Measurements from ENCODE around the gene KCNQ5. TPM values are rescaled to one million over a fixed set of nuclear protein-coding genes. Genes with fewer than 3 reads are reported as not detected.
"Not testable (repeated sequence)": the region's sequence is repeated elsewhere in the genome, so short reads cannot be mapped to it uniquely, and the experiment has no call there.

KCNQ5 gene
- polyA plus RNA-seq, 1 donor from 2014 or later: 6.9 TPM

DNA sequence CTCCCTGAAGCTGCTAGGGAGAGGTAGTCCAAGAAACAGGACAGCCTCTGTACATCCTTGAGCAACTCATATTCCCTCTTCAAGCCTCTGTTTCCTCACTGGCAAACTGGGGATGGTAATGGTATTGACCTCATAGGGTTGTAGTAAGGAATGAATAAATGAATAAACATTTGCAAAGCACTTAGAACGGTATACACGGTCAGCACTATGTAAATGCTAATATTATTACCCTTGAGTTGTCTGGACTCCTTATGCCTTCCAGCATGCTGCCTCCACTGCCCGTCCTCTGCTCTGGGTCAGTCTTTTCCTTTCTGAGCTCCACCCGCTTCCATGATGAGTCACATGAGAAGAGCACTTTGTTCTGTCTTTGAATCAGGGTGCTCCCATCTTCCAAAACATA, 552.8 kb downstream of the KCNQ5 start:
- Mint-ChIP-seq H3K27me3 (no peaks in the 10 kb centered on the region), H3K4me3 (no peak overlapping the region), H3K4me1 (no peaks in the 10 kb centered on the region), H3K27ac (no peak overlapping the region), H3K36me3 (no peaks in the 10 kb centered on the region), H3K9me3 (no peaks in the 10 kb centered on the region)

DNA sequence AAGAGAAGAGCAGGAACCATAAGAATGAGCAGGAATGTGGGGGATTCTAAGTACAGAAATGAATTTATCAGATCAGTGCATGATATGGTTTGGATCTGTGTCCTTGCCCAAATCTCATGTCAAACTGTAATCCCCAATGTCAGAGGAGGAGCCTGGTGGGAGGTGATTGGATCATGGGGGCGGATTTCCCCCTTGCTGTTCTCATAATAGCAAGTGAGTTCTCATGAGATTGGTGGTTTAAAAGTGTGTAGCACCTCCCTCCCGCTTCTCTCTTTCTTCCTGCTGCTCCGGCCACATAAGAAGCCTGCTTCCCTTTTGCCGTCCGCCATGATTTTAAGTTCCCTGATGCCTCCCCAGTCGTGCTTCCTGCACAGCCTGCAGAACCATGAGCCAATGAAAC, 554.2 kb downstream of the KCNQ5 start:
- no peaks in the 10 kb centered on the region for H3K36me3 Mint-ChIP-seq
- peaks cover 4 to 9% (median 9%) of the 10 kb centered on the region in 3 donors for H3K4me1 Mint-ChIP-seq
- no peaks in the 10 kb centered on the region for H3K27me3 Mint-ChIP-seq
- H3K27ac Mint-ChIP-seq: no peak overlapping the region
- no peaks in the 10 kb centered on the region for H3K9me3 Mint-ChIP-seq
- H3K4me3 Mint-ChIP-seq: no peak overlapping the region

DNA sequence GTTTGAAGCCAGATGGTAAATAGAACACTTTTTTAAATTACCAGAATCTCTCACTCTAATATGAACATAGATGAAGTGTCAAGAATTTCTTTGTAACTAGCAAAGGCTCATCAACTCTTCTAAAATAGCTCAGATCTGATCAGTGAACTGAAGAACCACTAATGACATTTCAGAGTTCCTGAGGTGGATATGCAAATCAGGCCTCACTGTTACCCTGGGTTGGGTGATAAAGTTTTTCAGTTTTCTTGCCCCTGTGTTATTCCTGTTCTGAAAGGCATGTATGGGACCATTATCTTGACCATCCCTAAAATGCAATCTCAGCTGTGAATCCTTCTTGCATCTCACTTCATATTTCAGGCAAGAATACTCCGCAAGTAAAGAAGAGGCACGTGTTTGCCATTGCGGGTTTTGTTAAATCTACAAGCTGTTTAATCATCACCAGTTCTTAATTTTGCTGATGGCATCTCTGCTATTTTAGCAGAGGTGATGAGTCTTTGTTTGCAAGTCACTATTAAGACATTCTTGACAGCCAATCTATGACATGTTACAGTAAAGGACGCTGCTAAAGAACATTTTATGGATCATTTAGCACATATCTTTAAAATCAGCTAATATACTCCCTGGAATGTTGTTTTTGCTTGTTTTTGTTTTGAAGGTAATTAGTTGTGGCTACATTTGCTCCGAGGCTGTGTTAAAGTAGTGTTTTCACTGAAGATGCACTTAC, 555.5 kb downstream of the KCNQ5 start:
- Mint-ChIP-seq H3K4me1 (peaks cover 6 to 9% (median 9%) of the 10 kb centered on the region in 3 donors), H3K4me3 (peak overlapping the region in 1 of 4 donors; percentile 24), H3K9me3 (no peaks in the 10 kb centered on the region), H3K27me3 (no peaks in the 10 kb centered on the region), H3K36me3 (no peaks in the 10 kb centered on the region), H3K27ac (no peak overlapping the region)

DNA sequence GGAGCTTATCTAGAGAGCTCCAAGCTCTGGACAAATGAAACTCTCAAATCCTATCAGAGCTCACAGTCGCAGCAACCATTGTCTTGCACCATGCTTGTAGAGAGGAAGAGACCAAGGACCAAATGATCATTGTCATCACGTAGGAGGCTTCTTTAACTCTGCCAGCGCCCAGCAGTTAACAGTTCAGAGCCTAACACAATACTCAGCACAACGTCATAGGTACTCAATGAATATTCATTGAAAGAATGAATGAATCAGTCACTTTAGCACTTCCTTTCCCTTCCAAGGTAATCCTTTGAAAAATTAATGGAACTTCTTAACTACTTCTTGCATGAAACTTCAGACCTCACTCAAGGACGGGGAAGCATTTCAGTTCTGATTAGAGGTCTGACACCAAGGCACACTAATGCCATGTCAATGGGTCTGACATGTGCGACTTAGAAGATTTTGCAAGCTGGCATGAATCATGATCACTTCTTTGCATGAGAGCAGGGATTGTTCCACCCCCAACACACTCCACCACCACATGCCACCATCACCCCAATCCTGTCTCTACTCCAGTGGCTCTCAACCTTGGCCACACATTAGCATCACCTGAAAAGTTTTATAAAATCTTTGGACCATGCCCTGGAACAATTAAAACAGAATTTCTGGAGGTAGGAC, 558.3 kb downstream of the KCNQ5 start:
- H3K27me3 Mint-ChIP-seq: no peaks in the 10 kb centered on the region
- H3K9me3 Mint-ChIP-seq: no peaks in the 10 kb centered on the region
- H3K4me3 Mint-ChIP-seq: peak overlapping the region in 1 of 4 donors; percentile 49
- no peaks in the 10 kb centered on the region for H3K36me3 Mint-ChIP-seq
- H3K4me1 Mint-ChIP-seq: peaks cover 6 to 9% (median 9%) of the 10 kb centered on the region in 3 donors
- peak overlapping the region in 1 of 3 donors; percentile 29 for H3K27ac Mint-ChIP-seq

DNA sequence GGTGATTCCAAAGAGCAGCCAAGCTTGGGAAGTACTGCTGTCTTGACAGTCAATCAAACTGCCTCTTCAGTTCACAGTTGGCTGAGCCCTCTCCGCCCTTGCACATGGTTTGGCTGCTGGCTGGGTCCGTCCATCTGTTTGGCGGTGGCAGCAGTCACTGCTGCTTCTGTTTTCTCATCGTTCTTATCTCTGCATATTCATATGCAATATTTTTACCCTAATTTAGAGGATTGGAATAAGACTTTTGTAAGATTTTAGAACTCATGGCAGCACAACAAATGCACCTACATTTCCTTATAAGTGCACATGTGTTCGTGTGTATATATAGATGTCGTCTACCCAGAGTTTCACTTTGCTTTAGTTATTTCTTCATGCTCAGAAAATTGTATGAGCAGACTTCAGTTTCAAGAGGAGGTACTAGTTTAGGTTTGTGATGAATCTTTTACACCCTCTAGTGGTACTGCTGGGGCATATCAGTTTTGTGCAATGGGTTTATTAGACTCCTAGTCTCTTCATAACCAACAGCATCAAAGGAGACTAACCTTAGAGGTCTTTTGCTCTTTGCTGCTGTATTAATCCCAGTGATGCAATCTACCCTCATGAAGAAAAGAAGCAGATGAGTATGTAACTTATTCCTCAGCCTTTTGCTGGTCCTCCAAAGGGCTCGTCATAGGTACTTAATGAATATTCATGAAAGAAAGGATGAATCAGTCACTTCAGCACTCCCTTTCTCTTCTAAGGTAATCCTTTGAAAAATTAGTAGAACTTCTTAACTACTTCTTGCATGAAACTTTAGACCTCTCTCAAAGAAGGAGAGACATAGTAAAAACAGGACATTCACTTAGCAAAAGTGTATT, 559.1 kb downstream of the KCNQ5 start:
- Mint-ChIP-seq H3K27ac (no peak overlapping the region), H3K9me3 (no peaks in the 10 kb centered on the region), H3K4me1 (peaks cover 6 to 9% (median 9%) of the 10 kb centered on the region in 3 donors), H3K4me3 (peak overlapping the region; percentile 7 to 90 (median 80)), H3K27me3 (no peaks in the 10 kb centered on the region), H3K36me3 (no peaks in the 10 kb centered on the region)

DNA sequence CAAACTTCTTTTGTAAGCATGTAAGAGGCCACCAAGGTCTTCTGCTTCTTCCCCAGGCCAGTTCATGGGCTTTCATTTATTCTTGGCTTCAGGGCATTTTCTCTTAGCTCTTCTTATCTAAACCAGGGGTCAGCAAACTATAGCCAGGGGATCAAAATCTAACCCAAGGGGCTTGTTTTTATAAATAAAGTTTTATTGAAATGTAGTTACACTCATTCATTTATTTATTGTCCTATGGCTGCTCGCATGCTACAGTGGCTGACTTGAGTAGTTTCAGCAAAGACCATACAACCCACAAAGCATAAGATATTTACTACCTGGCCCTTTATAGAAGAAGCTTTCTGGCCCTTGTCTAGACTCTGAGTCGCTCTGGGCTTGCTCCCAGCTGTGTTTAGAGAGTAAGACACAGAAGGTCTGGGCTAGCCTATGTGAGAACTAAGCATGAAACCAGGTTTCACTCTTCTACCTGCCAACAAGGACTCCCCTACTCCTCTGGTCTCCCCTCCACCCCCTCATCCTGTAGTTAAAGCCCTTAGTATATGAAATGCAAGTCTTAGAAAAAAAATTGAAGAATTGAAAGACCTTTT, 560.2 kb downstream of the KCNQ5 start:
- Mint-ChIP-seq H3K36me3 (no peaks in the 10 kb centered on the region), H3K27me3 (no peaks in the 10 kb centered on the region), H3K4me3 (no peak overlapping the region), H3K27ac (no peak overlapping the region), H3K4me1 (peaks cover 6 to 9% (median 9%) of the 10 kb centered on the region in 3 donors), H3K9me3 (no peaks in the 10 kb centered on the region)

DNA sequence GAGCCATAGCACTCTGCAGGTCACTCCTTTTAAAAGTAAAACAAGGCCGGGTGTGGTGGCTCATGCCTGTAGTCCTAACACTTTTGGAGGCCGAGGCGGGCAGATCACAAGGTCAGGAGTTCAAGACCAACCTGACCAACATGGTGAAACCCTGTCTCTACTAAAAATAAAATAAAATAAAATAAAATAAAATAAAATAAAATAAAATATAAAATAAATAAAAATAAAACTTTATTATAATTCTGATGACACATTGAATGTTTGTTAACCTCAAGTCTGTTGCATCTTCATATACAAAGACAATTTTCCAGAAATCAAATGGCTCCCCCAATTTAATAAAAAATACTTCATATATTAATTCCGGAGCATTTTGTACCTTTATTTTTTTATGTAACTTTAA, 571.4 kb downstream of the KCNQ5 start:
- not testable (repeated sequence) for H3K27me3 Mint-ChIP-seq, H3K4me1 Mint-ChIP-seq, H3K27ac Mint-ChIP-seq, H3K36me3 Mint-ChIP-seq, H3K9me3 Mint-ChIP-seq, H3K4me3 Mint-ChIP-seq

DNA sequence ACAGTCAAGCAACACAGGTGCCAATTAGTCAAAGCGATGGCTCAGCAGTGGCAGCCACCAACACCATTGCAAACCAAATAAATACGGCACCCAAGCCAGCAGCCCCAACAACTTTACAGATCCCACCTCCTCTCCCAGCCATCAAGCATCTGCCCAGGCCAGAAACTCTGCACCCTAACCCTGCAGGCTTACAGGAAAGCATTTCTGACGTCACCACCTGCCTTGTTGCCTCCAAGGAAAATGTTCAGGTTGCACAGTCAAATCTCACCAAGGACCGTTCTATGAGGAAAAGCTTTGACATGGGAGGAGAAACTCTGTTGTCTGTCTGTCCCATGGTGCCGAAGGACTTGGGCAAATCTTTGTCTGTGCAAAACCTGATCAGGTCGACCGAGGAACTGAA, 572.9 kb downstream of the KCNQ5 start:
- H3K4me1 Mint-ChIP-seq: no peaks in the 10 kb centered on the region

DNA sequence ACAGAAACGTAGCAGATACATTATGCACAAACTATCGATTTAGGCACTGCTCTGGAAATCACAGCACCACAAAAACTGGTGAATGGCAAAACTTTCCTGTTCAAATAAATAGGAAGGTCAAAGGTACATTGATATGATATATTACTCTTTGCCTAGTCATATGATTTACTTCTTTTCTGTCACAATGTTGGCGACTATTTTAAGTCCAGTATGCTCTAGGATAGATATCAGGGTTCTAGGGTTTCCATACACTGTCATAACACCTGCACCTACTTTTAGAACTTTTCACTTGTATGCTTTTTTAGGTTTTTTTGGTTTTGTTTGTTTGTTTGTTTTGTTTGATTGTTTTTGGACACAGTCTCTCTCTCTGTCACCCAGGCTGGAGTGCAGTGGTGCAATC, 578.4 kb downstream of the KCNQ5 start:
- peaks cover 0 to 1% (median 0%) of the 10 kb centered on the region in 3 donors for H3K4me1 Mint-ChIP-seq
- no peak overlapping the region for H3K4me3 Mint-ChIP-seq
- H3K27me3 Mint-ChIP-seq: no peaks in the 10 kb centered on the region
- H3K36me3 Mint-ChIP-seq: peaks cover 5% of the 10 kb centered on the region
- no peaks in the 10 kb centered on the region for H3K9me3 Mint-ChIP-seq
- no peak overlapping the region for H3K27ac Mint-ChIP-seq

More for the DNA sequence above, 572.9 kb downstream of the KCNQ5 start:
- no peaks in the 10 kb centered on the region for H3K27me3 Mint-ChIP-seq
- peaks cover 3% of the 10 kb centered on the region for H3K36me3 Mint-ChIP-seq
- peak overlapping the region in 1 of 4 donors; percentile 31 for H3K4me3 Mint-ChIP-seq
- H3K9me3 Mint-ChIP-seq: no peaks in the 10 kb centered on the region
- no peak overlapping the region for H3K27ac Mint-ChIP-seq

DNA sequence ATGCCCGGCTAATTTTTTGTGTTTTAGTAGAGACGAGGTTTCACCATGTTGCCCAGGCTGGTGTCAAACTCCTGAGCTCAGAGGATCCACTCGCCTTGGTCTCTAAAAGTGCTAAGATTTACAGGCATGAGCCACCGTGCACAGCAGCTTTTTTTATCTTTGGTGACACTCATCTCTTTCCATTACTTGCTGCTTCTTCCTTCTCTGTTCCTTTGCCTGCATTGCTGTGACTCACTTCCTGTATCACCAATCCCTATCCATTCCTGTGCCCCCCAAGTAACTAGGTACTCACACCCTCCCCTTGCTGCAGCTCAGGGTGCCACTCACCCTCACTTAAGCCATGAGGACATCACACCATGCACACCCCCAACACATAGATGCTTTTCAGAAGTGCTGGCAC, 578.9 kb downstream of the KCNQ5 start:
- Mint-ChIP-seq H3K9me3 (no peaks in the 10 kb centered on the region), H3K36me3 (peaks cover 3% of the 10 kb centered on the region), H3K4me1 (peaks cover 0 to 1% (median 0%) of the 10 kb centered on the region in 3 donors), H3K4me3 (no peak overlapping the region), H3K27me3 (no peaks in the 10 kb centered on the region), H3K27ac (no peak overlapping the region)

DNA sequence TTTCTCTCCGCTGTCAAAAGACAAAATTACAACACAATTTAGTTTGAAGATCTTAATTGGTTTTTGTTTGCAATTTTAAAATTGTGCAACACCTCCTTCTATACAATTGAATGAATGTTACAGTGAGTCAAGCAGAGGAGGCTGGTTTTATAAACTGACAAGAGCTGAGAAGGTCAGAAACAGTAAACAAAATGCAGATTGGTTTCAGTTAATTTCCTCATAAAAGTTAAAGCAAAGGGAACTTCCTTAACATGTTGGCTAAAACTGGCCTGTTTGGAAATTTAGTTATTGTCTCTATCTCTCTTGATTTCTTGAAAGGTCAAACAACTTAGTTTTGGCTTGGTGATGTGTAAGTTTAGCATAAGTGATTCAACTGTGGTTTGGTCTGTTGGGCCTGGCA, 581.2 kb downstream of the KCNQ5 start:
- Mint-ChIP-seq H3K27ac (peak overlapping the region in 1 of 3 donors; percentile 6), H3K27me3 (no peaks in the 10 kb centered on the region), H3K9me3 (peaks cover 0 to 4% (median 0%) of the 10 kb centered on the region in 3 donors)

DNA sequence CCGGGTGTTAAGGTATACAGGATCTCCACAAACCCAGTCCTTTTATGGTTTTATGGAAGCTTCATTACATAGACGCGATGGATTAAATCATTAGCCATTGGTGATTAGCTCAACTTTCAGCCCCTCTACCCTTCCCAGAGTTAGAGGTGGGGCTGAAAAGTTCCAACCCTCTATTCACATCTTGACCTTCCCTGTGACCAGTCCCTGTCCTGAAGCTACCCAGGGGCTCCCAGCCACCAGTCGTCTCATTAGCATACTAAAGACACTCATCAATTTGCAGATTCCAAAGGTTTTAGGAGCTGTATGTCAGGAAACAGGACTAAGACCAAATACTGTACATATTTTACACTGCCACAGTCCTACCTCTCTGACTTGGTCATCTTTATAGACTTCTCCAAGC, 582.4 kb downstream of the KCNQ5 start:
- Mint-ChIP-seq H3K27me3 (no peaks in the 10 kb centered on the region), H3K4me3 (no peak overlapping the region), H3K4me1 (peaks cover 0 to 1% (median 0%) of the 10 kb centered on the region in 3 donors), H3K27ac (no peak overlapping the region), H3K36me3 (peaks cover 1% of the 10 kb centered on the region), H3K9me3 (peaks cover 0 to 4% (median 0%) of the 10 kb centered on the region in 3 donors)

More for the DNA sequence above, 581.2 kb downstream of the KCNQ5 start:
- peaks cover 0 to 1% (median 0%) of the 10 kb centered on the region in 3 donors for H3K4me1 Mint-ChIP-seq
- H3K4me3 Mint-ChIP-seq: no peak overlapping the region
- peaks cover 1% of the 10 kb centered on the region for H3K36me3 Mint-ChIP-seq

DNA sequence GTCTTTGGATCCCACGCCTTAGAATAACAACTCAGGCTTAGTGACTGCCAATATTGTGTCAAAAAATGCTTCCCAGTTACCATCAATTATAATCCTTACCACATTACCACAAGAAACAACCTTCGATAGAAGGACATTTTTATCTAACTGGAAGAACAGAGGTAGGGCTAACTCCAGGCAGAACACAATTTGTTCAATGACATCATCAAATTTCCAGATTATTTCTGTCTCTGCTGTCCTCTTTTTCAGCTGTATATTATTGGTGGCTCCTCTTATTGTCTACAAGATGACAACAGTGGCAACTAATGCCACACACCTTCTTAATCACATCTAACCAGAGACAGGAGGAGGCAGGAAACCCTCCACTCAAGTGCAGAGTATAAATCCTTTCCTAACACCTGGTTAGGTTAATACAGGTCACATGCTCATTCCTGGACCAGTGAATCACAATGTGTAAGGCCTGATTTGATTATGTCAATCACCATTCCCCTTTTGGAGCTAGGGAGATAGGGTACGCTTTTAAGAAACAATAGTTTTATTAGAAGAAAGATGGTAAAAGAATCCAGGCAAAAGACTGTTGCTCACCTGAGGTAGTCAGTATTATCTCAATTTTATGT, 585.5 kb downstream of the KCNQ5 start:
- H3K9me3 Mint-ChIP-seq: peaks cover 0 to 4% (median 0%) of the 10 kb centered on the region in 3 donors
- H3K4me1 Mint-ChIP-seq: no peaks in the 10 kb centered on the region
- H3K27me3 Mint-ChIP-seq: no peaks in the 10 kb centered on the region
- no peak overlapping the region for H3K4me3 Mint-ChIP-seq
- no peak overlapping the region for H3K27ac Mint-ChIP-seq
- no peaks in the 10 kb centered on the region for H3K36me3 Mint-ChIP-seq

DNA sequence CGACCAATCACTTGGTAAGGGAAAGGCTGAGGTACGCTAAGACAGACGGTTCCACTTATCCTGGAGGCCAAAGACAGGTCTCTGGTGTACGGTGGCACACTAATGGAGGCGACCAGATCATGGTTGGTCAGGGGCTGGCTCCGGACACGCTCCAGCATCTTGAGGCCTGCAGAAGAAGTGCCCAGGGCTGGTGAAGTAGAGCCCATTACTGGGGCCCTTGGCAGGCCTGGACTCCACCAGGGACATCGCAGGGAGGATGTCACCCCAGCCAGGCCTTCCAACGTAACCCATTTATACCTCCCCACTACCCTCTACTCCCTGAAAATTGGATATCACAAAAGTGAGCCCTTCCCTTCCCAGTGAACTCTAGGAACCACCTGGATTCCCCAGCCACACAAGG, 587.3 kb downstream of the KCNQ5 start:
- Mint-ChIP-seq H3K4me1 (no peaks in the 10 kb centered on the region), H3K9me3 (peaks cover 0 to 4% (median 0%) of the 10 kb centered on the region in 3 donors), H3K27me3 (no peaks in the 10 kb centered on the region), H3K4me3 (no peak overlapping the region), H3K36me3 (no peaks in the 10 kb centered on the region), H3K27ac (no peak overlapping the region)
